Measurements from ENCODE around the gene SMIM14. TPM values are rescaled to one million over a fixed set of nuclear protein-coding genes. Genes with fewer than 3 reads are reported as not detected.
A peak's percentile ranks its signal among the peaks of the same experiment; 100 is the strongest.

Gene SMIM14
- total and polyA plus RNA-seq, 3 donors from 2014 or later = 20.4 to 73.8 (median 32.0) TPM

DNA sequence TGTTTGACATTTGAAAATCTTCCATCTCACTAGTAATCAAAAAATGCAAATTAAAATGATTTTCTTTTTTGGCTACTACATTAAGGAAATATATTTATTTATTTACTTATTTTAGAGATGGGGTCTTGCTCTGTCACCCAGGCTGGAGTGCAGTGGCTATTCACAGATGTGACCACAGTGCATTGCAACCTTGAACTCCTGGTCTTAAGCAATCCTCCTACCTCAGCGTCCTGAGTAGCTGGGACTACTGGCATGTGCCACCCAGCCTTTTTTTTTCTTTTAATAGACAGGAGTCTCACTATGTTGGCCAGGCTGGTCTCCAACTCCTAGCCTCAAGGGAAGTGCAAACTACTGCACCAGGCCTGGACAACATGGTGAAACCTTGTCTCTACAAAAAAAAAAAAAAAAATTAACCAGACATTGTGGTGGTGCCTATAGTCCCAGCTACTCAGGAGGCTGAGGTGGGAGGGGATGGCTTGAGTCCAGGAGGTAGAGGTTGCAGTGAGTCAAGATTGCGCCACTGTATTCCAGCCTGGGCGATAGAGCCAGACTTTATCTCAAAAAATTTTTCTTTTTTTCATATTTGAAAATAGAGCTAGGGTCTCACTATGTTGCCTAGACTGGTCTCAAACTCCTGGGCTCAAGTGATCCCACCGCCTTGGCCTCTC is 4.4 kb upstream of the SMIM14 start:
- no peaks in the 10 kb centered on the region for H3K9me3 ChIP-seq
- peaks cover 6% of the 10 kb centered on the region for H3K4me1 ChIP-seq
- 53 to 65% methylated on average over 4 of the region's 4 CpGs for WGBS, 2 donors
- no peak for DNase-seq
- TF ChIP-seq, protein P1, sequence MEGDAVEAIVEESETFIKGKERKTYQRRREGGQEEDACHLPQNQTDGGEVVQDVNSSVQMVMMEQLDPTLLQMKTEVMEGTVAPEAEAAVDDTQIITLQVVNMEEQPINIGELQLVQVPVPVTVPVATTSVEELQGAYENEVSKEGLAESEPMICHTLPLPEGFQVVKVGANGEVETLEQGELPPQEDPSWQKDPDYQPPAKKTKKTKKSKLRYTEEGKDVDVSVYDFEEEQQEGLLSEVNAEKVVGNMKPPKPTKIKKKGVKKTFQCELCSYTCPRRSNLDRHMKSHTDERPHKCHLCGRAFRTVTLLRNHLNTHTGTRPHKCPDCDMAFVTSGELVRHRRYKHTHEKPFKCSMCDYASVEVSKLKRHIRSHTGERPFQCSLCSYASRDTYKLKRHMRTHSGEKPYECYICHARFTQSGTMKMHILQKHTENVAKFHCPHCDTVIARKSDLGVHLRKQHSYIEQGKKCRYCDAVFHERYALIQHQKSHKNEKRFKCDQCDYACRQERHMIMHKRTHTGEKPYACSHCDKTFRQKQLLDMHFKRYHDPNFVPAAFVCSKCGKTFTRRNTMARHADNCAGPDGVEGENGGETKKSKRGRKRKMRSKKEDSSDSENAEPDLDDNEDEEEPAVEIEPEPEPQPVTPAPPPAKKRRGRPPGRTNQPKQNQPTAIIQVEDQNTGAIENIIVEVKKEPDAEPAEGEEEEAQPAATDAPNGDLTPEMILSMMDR (IDR thresholded peaks at IDR 0.05) = no peak
- no peak for TF ChIP-seq POLR2A (IDR thresholded peaks at IDR 0.05)
- H3K4me3 ChIP-seq = no peak overlapping the region
- intact Hi-C loops (cut with DNase I; ENCODE audit: low total_unique reads) = no loop called here
- no peaks in the 10 kb centered on the region for H3K36me3 ChIP-seq (ENCODE audit: low read depth, missing control alignments)
- H3K27me3 ChIP-seq = no peaks in the 10 kb centered on the region
- no peak overlapping the region for H3K27ac ChIP-seq

GRCh38 chr4:39641451-39641850 is 2.8 kb upstream of the SMIM14 start:
- intact Hi-C loops (cut with DNase I; ENCODE audit: low total_unique reads) = no loop called here
- no peak for DNase-seq
- TF ChIP-seq POLR2A (IDR thresholded peaks at IDR 0.05) = no peak
- TF ChIP-seq, protein P1 (IDR thresholded peaks at IDR 0.05) = no peak
- Histone ChIP-seq H3K36me3 (ENCODE audit: low read depth, missing control alignments) (no peaks in the 10 kb centered on the region), H3K27me3 (no peaks in the 10 kb centered on the region), H3K27ac (no peak overlapping the region), H3K4me1 (peaks cover 6% of the 10 kb centered on the region), H3K4me3 (no peak overlapping the region), H3K9me3 (no peaks in the 10 kb centered on the region)
- 77 to 94% methylated on average over 2 of the region's 2 CpGs for WGBS, 2 donors

DNA sequence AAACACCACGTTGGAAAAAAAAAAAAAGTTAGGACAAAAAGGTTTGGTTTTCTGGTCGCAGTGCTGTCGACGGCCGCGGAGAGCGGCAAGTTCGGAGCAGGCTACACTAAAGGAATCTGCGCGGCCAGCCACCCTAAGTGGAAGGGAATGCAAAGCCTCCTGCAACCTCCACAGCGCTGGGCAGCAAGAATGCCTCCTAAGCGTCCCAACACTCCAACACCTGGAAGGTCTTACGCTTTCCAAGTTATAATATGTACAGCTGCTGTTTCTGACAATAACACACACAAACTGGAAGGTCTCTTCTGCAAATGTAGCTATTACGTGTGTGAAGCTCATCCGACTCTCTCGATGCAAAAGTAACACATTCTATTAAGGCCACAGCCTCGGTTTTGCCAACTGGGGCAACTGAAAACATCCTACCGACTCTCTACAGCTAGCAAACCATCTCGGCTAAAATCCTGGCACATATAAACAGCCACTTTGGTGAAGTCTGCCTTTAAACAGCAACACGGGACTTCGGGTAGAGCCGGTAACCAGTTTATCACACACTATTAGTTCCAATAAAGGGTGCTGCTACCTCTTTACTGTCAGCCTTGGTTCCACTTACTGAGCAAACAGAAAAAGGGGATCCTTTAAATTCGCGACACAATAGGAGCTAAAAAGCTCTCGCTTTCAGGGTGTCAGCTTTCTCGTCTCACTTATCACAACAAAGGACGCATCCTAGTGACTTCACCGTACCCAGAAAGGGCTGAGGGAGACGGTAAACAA is 895 bp downstream of the SMIM14 start:
- Histone ChIP-seq H3K4me1 (peaks cover 12% of the 10 kb centered on the region), H3K36me3 (ENCODE audit: low read depth, missing control alignments) (no peaks in the 10 kb centered on the region), H3K27ac (peak overlapping the region; percentile 97 to 99), H3K27me3 (no peaks in the 10 kb centered on the region), H3K4me3 (peak overlapping the region; percentile 93 to 95), H3K9me3 (no peaks in the 10 kb centered on the region)
- intact Hi-C loops (cut with DNase I; ENCODE audit: low total_unique reads) = loop anchor here (10.0 kb wide), 1 partner anchor 113 kb away; the partner anchor contains the start of gene UGDH
- 0 to 1% methylated on average over 29 of the region's 29 CpGs for WGBS, 2 donors
- TF ChIP-seq POLR2A (IDR thresholded peaks at IDR 0.05) = no peak
- TF ChIP-seq, protein P1 (IDR thresholded peaks at IDR 0.05) = no peak
- DNase-seq = peak; percentile 77

GRCh38 chr4:39637221-39637585 is 1.5 kb downstream of the SMIM14 start:
- Histone ChIP-seq H3K27ac (peak overlapping the region; percentile 97 to 99), H3K27me3 (no peaks in the 10 kb centered on the region), H3K9me3 (no peaks in the 10 kb centered on the region), H3K4me3 (peak overlapping the region; percentile 93 to 95), H3K36me3 (ENCODE audit: low read depth, missing control alignments) (no peaks in the 10 kb centered on the region), H3K4me1 (peaks cover 12% of the 10 kb centered on the region)
- intact Hi-C loops (cut with DNase I; ENCODE audit: low total_unique reads) = loop anchor here (10.0 kb wide), 1 partner anchor 112 kb away; the partner anchor contains the start of gene UGDH
- no peak for TF ChIP-seq POLR2A (IDR thresholded peaks at IDR 0.05)
- TF ChIP-seq, protein P1 (IDR thresholded peaks at IDR 0.05) = no peak
- DNase-seq = no peak
- 0 to 1% methylated on average over 6 of the region's 6 CpGs for WGBS, 2 donors
